WTC11 (cell line): Measurements from ENCODE around the gene ARIH2. TPM values are rescaled to one million over a fixed set of nuclear protein-coding genes. Genes with fewer than 3 reads are reported as not detected.
A peak's percentile ranks its signal among the peaks of the same experiment; 100 is the strongest.

ENCODE experiments used
- ATAC-seq: fragments of 200-7000 bp; cut with Tn5 transposase; 2 replicates; pipeline ENCODE4 v1.10.0; 2021; ENCODE audit warnings: mild to moderate bottlenecking, moderate library complexity
- CTCF ChIA-PET: fragments of 300-600 bp; sonication (Branson Sonifier 250); formaldehyde crosslinking; loops from one replicate; lab custom pipeline; 2021; ENCODE audit warnings: antibody characterized with exemption; lab: Charles Lee
- POLR2A ChIA-PET: fragments of 350-600 bp; sonication (Branson Sonifier 250); formaldehyde crosslinking; loops from one replicate; lab custom pipeline; 2021; ENCODE audit warnings: antibody characterized with exemption; lab: Charles Lee
- DNase-seq: peaks from one replicate; pipeline ENCODE4 v3.0.0; 2021; ENCODE audit warnings: low spot score
- H3K27ac Mint-ChIP-seq: 2 replicates; pipeline ENCODE4 v1.8.0; 2021; ENCODE audit warnings: mixed read lengths
- H3K27me3 Mint-ChIP-seq: 2 replicates; pipeline ENCODE4 v1.8.0; 2021; ENCODE audit warnings: low read depth, mild to moderate bottlenecking, moderate library complexity, mixed read lengths
- H3K36me3 Mint-ChIP-seq: 2 replicates; pipeline ENCODE4 v1.8.0; 2021; ENCODE audit warnings: mixed read lengths
- H3K4me1 Mint-ChIP-seq: 2 replicates; pipeline ENCODE4 v1.8.0; 2022; ENCODE audit warnings: mixed read lengths
- H3K4me3 Mint-ChIP-seq: 2 replicates; pipeline ENCODE4 v1.8.0; 2021; ENCODE audit warnings: mild to moderate bottlenecking, moderate library complexity, mixed read lengths
- H3K9me3 Mint-ChIP-seq: 2 replicates; pipeline ENCODE4 v1.8.0; 2021; ENCODE audit warnings: mixed read lengths
- CBFB ChIP-seq: sonication (generic); formaldehyde crosslinking; IDR thresholded peaks from 2 replicates; pipeline ENCODE4 v1.8.1; 2022; ENCODE audit warnings: mild to moderate bottlenecking, low read depth, missing genetic modification reagents
- ETV6 ChIP-seq: sonication (generic); formaldehyde crosslinking; IDR thresholded peaks from 2 replicates; pipeline ENCODE4 v1.8.1; 2022; ENCODE audit warnings: mild to moderate bottlenecking, missing genetic modification reagents
- MYBL2 ChIP-seq: sonication (generic); formaldehyde crosslinking; IDR thresholded peaks from 2 replicates; pipeline ENCODE4 v1.8.1; 2023; ENCODE audit warnings: mild to moderate bottlenecking, moderate library complexity, missing genetic modification reagents
- ZNF219 ChIP-seq: sonication (generic); formaldehyde crosslinking; IDR thresholded peaks from 2 replicates; pipeline ENCODE4 v1.8.0; 2023; ENCODE audit warnings: missing genetic modification reagents, mild to moderate bottlenecking, borderline replicate concordance
- total RNA-seq: library from RNA; stranded (reverse); gene quantifications from 3 replicates; pipeline ENCODE4 v1.2.3, GENCODE V29; 2021
- TF ChIP-seq, protein P1 (sequence below): fragments of 250-450 bp; sonication (Bioruptor Pico); IDR thresholded peaks from 2 replicates; pipeline ENCODE4 v1.9.0; 2021; ENCODE audit warnings: mild to moderate bottlenecking, borderline replicate concordance
- TF ChIP-seq, protein P2 (sequence below): sonication (generic); formaldehyde crosslinking; IDR thresholded peaks from 2 replicates; pipeline ENCODE4 v1.8.0; 2023; ENCODE audit warnings: missing genetic modification reagents, mild to moderate bottlenecking, borderline replicate concordance
- TF ChIP-seq, protein P3 (sequence below): sonication (generic); formaldehyde crosslinking; IDR thresholded peaks from 2 replicates; pipeline ENCODE4 v1.8.0; 2022; ENCODE audit warnings: mild to moderate bottlenecking, missing genetic modification reagents
- TF ChIP-seq, protein P4 (sequence below): sonication (generic); formaldehyde crosslinking; IDR thresholded peaks from 2 replicates; pipeline ENCODE4 v1.8.0; 2022; ENCODE audit warnings: mild to moderate bottlenecking, missing genetic modification reagents

ARIH2 gene
- total RNA-seq, 1 experiment from 2014 or later, result 134 TPM

DNA sequence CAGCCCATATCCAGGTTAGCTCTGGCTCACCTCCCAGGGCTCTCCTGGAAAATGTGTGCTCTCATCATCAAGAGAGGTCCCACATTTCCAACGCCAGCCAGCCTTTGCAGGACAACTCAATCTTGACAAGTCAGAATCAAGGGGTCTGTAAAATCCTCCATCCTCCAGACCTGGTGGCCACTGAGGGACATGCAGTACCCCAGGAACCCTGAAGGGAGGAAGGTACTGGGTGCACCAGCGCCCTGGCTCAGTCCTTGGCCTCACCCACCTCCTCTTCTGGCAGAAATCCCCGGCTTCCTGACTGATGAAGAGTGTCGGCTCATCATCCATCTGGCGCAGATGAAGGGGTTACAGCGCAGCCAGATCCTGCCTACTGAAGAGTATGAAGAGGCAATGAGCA is 82.5 kb downstream of the ARIH2 start:
- no peaks in the 10 kb centered on the region for H3K9me3 Mint-ChIP-seq
- CTCF ChIA-PET, result interaction anchor here (4.3 kb wide), 1 partner anchor 14 kb away, joined by 23 read pairs; no protein-coding TSS in a partner anchor
- no peaks in the 10 kb centered on the region for H3K36me3 Mint-ChIP-seq
- TF ChIP-seq, protein P1, sequence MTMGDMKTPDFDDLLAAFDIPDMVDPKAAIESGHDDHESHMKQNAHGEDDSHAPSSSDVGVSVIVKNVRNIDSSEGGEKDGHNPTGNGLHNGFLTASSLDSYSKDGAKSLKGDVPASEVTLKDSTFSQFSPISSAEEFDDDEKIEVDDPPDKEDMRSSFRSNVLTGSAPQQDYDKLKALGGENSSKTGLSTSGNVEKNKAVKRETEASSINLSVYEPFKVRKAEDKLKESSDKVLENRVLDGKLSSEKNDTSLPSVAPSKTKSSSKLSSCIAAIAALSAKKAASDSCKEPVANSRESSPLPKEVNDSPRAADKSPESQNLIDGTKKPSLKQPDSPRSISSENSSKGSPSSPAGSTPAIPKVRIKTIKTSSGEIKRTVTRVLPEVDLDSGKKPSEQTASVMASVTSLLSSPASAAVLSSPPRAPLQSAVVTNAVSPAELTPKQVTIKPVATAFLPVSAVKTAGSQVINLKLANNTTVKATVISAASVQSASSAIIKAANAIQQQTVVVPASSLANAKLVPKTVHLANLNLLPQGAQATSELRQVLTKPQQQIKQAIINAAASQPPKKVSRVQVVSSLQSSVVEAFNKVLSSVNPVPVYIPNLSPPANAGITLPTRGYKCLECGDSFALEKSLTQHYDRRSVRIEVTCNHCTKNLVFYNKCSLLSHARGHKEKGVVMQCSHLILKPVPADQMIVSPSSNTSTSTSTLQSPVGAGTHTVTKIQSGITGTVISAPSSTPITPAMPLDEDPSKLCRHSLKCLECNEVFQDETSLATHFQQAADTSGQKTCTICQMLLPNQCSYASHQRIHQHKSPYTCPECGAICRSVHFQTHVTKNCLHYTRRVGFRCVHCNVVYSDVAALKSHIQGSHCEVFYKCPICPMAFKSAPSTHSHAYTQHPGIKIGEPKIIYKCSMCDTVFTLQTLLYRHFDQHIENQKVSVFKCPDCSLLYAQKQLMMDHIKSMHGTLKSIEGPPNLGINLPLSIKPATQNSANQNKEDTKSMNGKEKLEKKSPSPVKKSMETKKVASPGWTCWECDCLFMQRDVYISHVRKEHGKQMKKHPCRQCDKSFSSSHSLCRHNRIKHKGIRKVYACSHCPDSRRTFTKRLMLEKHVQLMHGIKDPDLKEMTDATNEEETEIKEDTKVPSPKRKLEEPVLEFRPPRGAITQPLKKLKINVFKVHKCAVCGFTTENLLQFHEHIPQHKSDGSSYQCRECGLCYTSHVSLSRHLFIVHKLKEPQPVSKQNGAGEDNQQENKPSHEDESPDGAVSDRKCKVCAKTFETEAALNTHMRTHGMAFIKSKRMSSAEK, result no peak
- no peak for TF ChIP-seq ETV6
- no peak for TF ChIP-seq CBFB (CRISPR knock-in tag)
- TF ChIP-seq MYBL2 (CRISPR knock-in tag), result no peak
- TF ChIP-seq, all 79 proteins: peak for 0
- Mint-ChIP-seq H3K4me1 (peaks cover 12% of the 10 kb centered on the region), H3K4me3 (no peak overlapping the region), H3K27ac (0 out of 2 replicates have a peak overlapping the region, but pooled peaks have one; percentile 10), H3K27me3 (no peaks in the 10 kb centered on the region)
- ATAC-seq (peak; percentile 15; the same call in 1 of the 2 replicates), DNase-seq (no peak)
- POLR2A ChIA-PET, result no interaction called here

DNA sequence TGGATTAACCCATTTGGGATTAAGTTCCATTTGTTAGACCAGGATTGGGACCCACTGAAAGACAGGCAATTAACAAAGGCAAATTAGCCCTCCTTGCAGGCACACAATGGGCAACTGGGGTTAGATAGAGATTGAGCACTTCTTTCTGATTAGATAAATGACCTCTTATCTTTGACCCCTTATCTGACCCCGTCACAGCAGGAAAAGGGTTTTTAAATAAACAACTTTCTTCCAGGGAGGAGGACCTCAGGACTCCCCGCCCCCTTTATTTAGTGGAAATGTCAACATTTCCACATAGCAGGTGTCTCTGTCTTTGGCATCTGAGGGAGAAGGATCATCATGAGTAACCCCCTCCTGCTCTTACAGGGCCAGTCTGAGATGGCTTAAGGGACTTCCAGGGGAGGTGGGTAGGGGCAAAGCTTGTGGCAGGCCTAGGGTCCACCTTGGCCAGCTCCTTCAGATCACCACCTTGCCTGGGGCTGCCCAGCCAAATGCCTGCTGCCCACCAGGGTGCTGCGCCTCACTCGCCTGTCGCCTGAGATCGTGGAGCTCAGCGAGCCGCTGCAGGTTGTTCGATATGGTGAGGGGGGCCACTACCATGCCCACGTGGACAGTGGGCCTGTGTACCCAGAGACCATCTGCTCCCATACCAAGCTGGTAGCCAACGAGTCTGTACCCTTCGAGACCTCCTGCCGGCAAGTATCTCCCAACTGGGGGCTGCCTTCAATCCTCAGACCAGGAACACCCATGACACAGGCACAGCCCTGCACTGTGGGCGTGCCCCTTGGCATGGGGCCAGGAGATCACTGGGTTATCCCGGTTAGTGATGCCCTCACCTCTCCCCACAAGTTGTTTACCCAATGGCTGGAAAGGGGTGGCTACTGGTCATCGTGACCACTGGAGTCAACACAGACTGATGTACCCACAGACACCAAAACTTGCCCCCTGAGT is 86.0 kb downstream of the ARIH2 start:
- Mint-ChIP-seq H3K4me3 (no peak overlapping the region), H3K27ac (no peak overlapping the region), H3K9me3 (no peaks in the 10 kb centered on the region), H3K4me1 (peaks cover 23% of the 10 kb centered on the region), H3K27me3 (no peaks in the 10 kb centered on the region), H3K36me3 (peaks cover 11% of the 10 kb centered on the region; the same call in 1 of the 2 replicates)
- ATAC-seq (no peak), DNase-seq (no peak)
- ChIA-PET CTCF (interaction anchor here (1.0 to 4.1 kb wide), 2 partner anchors 17 kb away, joined by 5 to 107 read pairs; partner anchors contain the start of gene P4HTM), POLR2A (no interaction called here)
- TF ChIP-seq, protein P2, sequence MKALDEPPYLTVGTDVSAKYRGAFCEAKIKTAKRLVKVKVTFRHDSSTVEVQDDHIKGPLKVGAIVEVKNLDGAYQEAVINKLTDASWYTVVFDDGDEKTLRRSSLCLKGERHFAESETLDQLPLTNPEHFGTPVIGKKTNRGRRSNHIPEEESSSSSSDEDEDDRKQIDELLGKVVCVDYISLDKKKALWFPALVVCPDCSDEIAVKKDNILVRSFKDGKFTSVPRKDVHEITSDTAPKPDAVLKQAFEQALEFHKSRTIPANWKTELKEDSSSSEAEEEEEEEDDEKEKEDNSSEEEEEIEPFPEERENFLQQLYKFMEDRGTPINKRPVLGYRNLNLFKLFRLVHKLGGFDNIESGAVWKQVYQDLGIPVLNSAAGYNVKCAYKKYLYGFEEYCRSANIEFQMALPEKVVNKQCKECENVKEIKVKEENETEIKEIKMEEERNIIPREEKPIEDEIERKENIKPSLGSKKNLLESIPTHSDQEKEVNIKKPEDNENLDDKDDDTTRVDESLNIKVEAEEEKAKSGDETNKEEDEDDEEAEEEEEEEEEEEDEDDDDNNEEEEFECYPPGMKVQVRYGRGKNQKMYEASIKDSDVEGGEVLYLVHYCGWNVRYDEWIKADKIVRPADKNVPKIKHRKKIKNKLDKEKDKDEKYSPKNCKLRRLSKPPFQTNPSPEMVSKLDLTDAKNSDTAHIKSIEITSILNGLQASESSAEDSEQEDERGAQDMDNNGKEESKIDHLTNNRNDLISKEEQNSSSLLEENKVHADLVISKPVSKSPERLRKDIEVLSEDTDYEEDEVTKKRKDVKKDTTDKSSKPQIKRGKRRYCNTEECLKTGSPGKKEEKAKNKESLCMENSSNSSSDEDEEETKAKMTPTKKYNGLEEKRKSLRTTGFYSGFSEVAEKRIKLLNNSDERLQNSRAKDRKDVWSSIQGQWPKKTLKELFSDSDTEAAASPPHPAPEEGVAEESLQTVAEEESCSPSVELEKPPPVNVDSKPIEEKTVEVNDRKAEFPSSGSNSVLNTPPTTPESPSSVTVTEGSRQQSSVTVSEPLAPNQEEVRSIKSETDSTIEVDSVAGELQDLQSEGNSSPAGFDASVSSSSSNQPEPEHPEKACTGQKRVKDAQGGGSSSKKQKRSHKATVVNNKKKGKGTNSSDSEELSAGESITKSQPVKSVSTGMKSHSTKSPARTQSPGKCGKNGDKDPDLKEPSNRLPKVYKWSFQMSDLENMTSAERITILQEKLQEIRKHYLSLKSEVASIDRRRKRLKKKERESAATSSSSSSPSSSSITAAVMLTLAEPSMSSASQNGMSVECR (CRISPR knock-in tag), result no peak
- TF ChIP-seq ZNF219 (CRISPR knock-in tag), result no peak
- TF ChIP-seq, protein P3, sequence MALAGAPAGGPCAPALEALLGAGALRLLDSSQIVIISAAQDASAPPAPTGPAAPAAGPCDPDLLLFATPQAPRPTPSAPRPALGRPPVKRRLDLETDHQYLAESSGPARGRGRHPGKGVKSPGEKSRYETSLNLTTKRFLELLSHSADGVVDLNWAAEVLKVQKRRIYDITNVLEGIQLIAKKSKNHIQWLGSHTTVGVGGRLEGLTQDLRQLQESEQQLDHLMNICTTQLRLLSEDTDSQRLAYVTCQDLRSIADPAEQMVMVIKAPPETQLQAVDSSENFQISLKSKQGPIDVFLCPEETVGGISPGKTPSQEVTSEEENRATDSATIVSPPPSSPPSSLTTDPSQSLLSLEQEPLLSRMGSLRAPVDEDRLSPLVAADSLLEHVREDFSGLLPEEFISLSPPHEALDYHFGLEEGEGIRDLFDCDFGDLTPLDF (CRISPR knock-in tag), result no peak
- TF ChIP-seq, protein P4, sequence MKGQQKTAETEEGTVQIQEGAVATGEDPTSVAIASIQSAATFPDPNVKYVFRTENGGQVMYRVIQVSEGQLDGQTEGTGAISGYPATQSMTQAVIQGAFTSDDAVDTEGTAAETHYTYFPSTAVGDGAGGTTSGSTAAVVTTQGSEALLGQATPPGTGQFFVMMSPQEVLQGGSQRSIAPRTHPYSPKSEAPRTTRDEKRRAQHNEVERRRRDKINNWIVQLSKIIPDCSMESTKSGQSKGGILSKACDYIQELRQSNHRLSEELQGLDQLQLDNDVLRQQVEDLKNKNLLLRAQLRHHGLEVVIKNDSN (CRISPR knock-in tag), result no peak
